Ramos (cell line): ENCODE data around the gene RSRP1.

Experiments
- in situ Hi-C: fragments of 300-500 bp; cut with MboI; formaldehyde crosslinking; loops from one replicate; pipeline ENCODE4 v1.14.3; 2022; ENCODE audit warnings: low sequenced_read_pairs; ENCODE audit not compliant: unreplicated experiment

The RSRP1 gene

DNA sequence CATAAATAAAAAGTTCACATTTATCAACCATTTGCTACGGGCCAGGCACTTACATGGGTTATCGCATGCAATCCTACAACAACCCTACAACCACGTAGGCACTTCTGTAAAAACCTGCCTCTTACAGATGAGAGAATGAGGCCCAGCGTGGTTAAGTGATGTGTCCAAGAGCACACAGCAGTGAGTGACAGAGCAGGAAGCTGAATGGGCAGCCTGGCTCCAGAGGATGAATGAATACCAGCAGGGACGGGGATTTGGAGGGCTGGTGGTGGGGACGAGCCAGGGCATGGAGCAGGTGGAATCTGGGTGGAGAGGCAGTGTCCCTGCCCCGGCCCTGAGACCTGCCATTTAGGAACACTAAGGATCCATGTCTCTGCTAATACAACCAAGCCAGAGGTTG lies 50.4 kb downstream of the RSRP1 start:
- in situ Hi-C loops = no loop called here

DNA sequence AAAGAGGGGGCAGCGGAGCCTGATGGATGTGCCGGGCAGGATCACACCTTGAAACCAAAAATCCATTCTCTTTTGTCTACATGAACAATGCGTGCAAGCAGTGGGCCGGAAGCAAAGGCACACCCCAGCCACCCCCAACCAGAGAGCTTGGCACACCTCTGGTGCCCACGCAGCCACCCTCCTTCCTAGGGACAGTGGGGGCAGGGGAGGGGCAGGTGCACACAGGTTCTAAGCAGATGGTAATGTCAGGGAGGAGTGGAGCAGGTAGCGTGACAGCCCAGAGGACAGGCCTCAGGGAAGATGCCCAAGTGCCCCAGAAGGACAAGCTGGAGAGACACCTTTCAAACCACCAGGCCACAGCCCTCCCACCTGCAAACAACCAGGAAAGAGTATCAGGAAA lies 51.4 kb downstream of the RSRP1 start:
- in situ Hi-C loops = no loop called here

DNA sequence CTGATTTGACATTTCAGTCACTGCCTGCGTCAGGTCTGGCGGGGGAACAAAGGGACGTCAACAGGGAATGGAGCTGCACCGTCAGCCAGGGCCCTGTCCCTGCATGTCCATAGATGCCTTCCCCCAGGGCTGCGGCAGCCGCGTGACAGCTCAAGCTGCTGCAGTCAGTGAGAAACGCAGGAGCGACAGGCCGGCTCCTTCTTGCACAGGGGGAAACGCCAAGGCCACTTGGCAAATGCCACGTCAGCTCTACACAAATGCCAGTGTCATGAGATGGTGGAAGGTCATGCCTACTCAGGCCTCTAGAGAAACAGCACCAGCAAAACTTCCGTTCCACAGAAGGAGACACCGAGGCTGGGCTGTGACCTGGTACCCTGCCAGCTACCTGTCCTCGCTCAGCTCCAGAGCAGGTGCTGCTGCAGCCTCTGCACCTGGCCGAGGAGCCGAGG lies 52.7 kb downstream of the RSRP1 start:
- in situ Hi-C loops = no loop called here

DNA sequence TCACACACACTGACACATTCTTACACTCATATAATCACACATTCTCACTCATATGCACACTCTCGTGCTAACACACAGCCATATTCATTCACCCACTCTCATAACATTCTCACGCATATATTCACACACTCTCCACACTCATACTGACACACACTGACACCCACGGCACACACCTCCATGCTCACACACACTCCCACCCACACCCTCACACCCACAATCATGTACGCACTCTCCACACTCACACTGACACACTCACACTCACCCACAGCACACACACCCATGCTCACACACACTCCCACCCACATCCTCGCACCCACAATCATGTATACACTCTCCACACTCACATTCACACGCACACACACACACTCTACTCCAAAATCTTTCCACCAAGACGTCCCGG lies 53.2 kb downstream of the RSRP1 start:
- in situ Hi-C loops = no loop called here

DNA sequence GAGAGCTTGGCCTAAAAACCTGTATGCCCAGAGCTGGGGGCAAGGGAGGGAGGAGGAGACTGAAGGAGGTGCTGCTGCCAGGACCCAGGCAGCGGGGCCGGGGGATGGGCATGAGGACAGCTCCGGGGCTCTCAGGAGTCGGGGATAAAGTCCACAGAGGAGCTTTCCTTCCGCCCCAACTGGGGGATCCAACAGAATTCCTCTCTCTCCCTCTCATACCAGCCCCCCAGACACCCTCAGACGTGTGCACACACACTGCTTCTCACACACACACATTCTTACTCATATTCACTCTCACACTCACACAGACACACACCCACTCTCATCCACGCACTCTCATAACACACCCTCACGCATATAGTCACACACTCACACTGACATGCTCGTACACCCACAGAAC lies 54.0 kb downstream of the RSRP1 start:
- in situ Hi-C loops = no loop called here
